ENCODE data around the gene MRGPRF.

MRGPRF gene

DNA sequence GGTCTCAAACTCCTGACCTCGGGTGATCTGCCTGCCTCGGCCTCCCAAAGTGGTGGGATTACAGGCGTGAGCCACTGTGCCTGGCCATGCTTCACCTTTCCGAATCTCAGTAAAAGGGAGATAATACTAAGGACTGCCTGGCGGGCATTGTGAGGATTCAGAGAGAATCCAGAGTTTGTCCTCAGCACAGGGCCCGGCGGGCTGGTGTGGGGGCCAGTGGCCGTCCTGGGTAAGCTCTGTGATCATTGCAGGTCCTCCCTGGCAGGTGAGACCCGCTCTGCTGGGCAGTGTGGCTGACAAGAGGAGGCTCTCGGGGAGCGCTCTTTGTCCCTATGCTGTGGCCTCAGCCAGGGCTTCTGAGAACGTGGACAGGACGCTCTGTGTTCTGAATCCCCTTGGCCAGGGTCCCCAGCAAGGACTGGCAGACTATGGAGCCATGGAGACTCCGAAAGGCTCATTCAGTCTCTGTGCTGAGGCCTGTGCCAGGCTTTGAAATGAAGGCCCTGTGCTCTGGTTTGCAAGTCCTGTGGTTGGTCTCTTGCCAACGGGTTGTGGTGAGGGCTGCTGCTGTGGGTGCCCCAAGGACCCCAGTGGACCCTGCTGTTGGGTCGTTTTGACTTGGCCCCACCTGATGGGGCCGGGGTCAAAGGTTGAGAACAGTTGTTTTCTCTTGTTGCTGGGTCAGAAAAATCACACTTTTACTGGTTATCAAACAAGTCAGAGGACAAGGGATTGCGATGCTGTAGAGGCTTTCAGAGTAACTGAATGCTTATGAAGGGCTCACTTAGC lies 37.7 kb upstream of the MRGPRF start:
- TF ChIP-seq CTCF (IDR thresholded peaks at IDR 0.05; ENCODE audit: control extremely low read depth, extremely low read depth, low read depth, missing control alignments) = no peak

GRCh38 chr11:69049490-69049867 lies 36.4 kb upstream of the MRGPRF start:
- POLR2A ChIA-PET = no interaction called here
- no peak for TF ChIP-seq CTCF (IDR thresholded peaks at IDR 0.05; ENCODE audit: control extremely low read depth, extremely low read depth, low read depth, missing control alignments)
- CTCF ChIA-PET = interaction anchor here (1.5 kb wide), 1 partner anchor 10 kb away, joined by 4 read pairs; no protein-coding TSS in a partner anchor
- DNase-seq (ENCODE audit: extremely low spot score) = no peak

More for the DNA sequence above, 37.7 kb upstream of the MRGPRF start:
- CTCF ChIA-PET = no interaction called here
- DNase-seq (ENCODE audit: extremely low spot score) = no peak
- POLR2A ChIA-PET = no interaction called here

GRCh38 chr11:69048694-69049489 lies 35.8 kb upstream of the MRGPRF start, which contains the start of gene TPCN2:
TPCN2 (plus strand) TSS chr11:69048932; CDS start chr11:69048998, 66 bp downstream.
- DNase-seq (ENCODE audit: extremely low spot score) = peak; percentile 99
- CTCF ChIA-PET = interaction anchor here (1.5 kb wide), 1 partner anchor 11 kb away, joined by 4 read pairs; no protein-coding TSS in a partner anchor
- POLR2A ChIA-PET = no interaction called here

DNA sequence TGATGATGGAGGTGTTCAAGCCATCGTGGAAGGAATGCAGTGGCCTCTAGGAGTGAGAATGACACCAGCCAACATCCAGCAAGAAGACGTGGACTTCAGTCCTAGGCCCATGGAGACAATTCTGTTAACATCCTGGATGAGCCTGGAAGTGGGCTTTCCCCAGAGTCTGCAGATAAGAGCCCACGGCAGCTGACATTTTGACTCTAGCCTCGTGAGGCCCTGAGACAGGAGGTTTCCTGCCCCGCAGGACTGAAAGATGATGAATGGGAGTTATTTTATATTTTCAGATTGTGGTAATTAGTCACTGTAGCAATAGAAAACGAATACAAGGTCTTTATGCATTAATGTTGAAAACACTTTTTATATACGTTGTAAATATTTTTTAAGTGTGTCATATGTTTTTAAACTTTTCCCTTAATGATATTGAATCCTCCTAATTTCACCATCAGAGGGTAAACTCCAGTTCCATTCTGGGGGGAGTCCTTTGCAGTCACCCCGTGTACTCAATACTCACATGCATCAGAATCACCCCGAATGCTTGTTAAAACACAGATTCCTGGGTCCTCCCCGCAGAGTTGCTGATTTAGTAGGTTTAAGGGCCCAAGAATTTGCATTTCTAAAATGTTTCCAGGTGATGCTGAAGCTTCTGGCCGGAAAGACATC lies 35.1 kb upstream of the MRGPRF start:
- DNase-seq (ENCODE audit: extremely low spot score) = no peak
- TF ChIP-seq CTCF (IDR thresholded peaks at IDR 0.05; ENCODE audit: control extremely low read depth, extremely low read depth, low read depth, missing control alignments) = no peak
- CTCF ChIA-PET = no interaction called here
- POLR2A ChIA-PET = no interaction called here

More at GRCh38 chr11:69048694-69049489, 35.8 kb upstream of the MRGPRF start, which contains the start of gene TPCN2:
- no peak for TF ChIP-seq CTCF (IDR thresholded peaks at IDR 0.05; ENCODE audit: control extremely low read depth, extremely low read depth, low read depth, missing control alignments)

GRCh38 chr11:69044111-69045013 lies 31.3 kb upstream of the MRGPRF start:
- CTCF ChIA-PET = interaction anchor here (1.0 to 1.5 kb wide), 4 partner anchors 11 to 22 kb away, joined by 3 to 8 read pairs (median 4); no protein-coding TSS in a partner anchor
- POLR2A ChIA-PET = no interaction called here
- no peak for DNase-seq (ENCODE audit: extremely low spot score)
- peak; percentile 15 for TF ChIP-seq CTCF (IDR thresholded peaks at IDR 0.05; ENCODE audit: control extremely low read depth, extremely low read depth, low read depth, missing control alignments)

All from GM10248 (cell line).